ENCODE results near the gene SRD5A3. TPM values are rescaled to one million over a fixed set of nuclear protein-coding genes. Genes with fewer than 3 reads are reported as not detected.

The SRD5A3 gene
- total RNA-seq, 4 donors from 2014 or later: 11.0 to 18.7 (median 15.5) TPM

- TF ChIP-seq CTCF (IDR thresholded peaks at IDR 0.05; ENCODE audit: low read depth): no peak
These were observed 1.7 kb downstream of the SRD5A3 start for GRCh38 chr4:55347610-55348228.

- no peak for TF ChIP-seq CTCF (IDR thresholded peaks at IDR 0.05; ENCODE audit: low read depth)
These were observed 2.4 kb downstream of the SRD5A3 start for GRCh38 chr4:55348466-55348865.

- TF ChIP-seq CTCF (IDR thresholded peaks at IDR 0.05; ENCODE audit: low read depth): no peak
These were observed 5.8 kb downstream of the SRD5A3 start for GRCh38 chr4:55351824-55352223.

GRCh38 chr4:55352726-55353125, 6.7 kb downstream of the SRD5A3 start:
- TF ChIP-seq CTCF (IDR thresholded peaks at IDR 0.05; ENCODE audit: low read depth): no peak

- no peak for TF ChIP-seq CTCF (IDR thresholded peaks at IDR 0.05; ENCODE audit: low read depth)
These were observed 8.6 kb downstream of the SRD5A3 start for GRCh38 chr4:55354648-55355047.

GRCh38 chr4:55355555-55355954, 9.5 kb downstream of the SRD5A3 start:
- no peak for TF ChIP-seq CTCF (IDR thresholded peaks at IDR 0.05; ENCODE audit: low read depth)

- no peak for TF ChIP-seq CTCF (IDR thresholded peaks at IDR 0.05; ENCODE audit: low read depth)
These were observed 11.0 kb downstream of the SRD5A3 start for GRCh38 chr4:55356991-55357461.

All from subcutaneous adipose tissue (tissue), 4 donors.